Measurements from ENCODE around the gene CACNG1. TPM values are rescaled to one million over a fixed set of nuclear protein-coding genes. Genes with fewer than 3 reads are reported as not detected.
"Not testable (repeated sequence)": the region's sequence is repeated elsewhere in the genome, so short reads cannot be mapped to it uniquely, and the experiment has no call there.

Gene CACNG1
- polyA plus RNA-seq, 3 donors: not detected

GRCh38 chr17:67074781-67075180, 30.4 kb downstream of the CACNG1 start:
- DNase-seq (ENCODE audit: low read depth in 3 of 3, low spot score in 2 of 3): no peak

DNA sequence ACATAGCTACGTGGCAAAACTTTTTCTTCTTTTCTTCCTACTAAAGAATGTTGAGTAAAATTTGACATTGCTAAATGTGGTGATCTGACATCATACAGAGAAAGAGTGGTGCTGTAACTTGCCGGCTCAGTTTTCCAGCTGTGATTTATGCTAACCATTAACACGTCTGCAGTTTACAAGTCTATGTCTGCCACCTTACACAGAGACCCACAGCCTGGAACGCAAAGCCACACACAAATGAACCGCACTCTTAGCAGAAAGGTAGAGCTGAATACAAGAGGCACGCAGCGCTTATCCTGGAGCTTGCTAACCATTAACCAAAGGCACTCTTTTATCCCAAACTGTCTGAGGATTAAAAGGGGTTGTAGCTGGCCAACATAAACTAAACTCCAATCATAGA, 31.9 kb downstream of the CACNG1 start:
- peak in 2 of 3 donors; percentile 41 to 46 for DNase-seq (ENCODE audit: low read depth in 3 of 3, low spot score in 2 of 3)

- DNase-seq (ENCODE audit: low read depth in 3 of 3, low spot score in 2 of 3): no peak
Observed at GRCh38 chr17:67078292-67078691, 33.9 kb downstream of the CACNG1 start.

GRCh38 chr17:67079491-67079890, 35.1 kb downstream of the CACNG1 start:
- no peak for DNase-seq (ENCODE audit: low read depth in 3 of 3, low spot score in 2 of 3)

GRCh38 chr17:67080804-67081203, 36.5 kb downstream of the CACNG1 start:
- no peak for DNase-seq (ENCODE audit: low read depth in 3 of 3, low spot score in 2 of 3)

DNA sequence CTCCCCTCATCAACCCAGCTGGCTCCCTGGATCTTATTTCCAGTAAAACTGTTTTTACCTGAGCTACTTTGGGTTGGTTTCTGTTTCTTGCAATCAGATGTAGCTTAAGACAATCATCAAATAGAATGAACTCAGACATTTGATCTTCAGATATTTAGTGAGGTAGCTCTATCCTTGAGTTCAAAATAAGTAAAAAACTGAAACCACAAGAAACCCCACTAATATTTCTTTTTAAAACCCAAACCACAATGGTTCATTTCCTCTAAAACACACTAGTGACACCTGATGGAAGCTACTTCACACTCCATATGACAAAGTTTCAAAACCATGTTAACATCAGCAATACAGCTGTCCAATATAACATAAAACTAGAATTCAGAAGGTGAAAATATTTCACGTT, 37.8 kb downstream of the CACNG1 start:
- DNase-seq (ENCODE audit: low read depth in 3 of 3, low spot score in 2 of 3): no peak

DNA sequence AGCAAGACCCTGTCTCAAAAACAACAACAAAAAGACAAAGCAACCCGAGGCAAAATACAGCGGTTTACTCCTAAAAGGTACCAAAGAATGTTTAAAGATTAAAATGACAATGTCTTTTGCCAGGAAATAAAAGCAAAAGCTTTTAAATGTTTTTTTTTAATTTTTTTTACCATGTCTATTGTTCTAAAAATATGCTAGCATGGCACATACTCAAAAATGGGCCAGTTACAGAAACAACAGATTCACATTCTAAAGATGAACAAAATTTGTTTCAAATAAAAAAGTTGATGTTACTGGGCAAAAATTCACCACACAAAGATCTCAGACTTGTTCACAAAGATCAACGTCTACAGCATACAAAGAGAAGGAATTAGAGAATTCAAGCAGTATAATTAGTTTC, 41.1 kb downstream of the CACNG1 start:
- no peak for DNase-seq (ENCODE audit: low read depth in 3 of 3, low spot score in 2 of 3)

GRCh38 chr17:67088639-67089038, 44.3 kb downstream of the CACNG1 start:
- no peak for DNase-seq (ENCODE audit: low read depth in 3 of 3, low spot score in 2 of 3)

- DNase-seq (ENCODE audit: low read depth in 3 of 3, low spot score in 2 of 3): no peak
Observed at GRCh38 chr17:67090341-67090740, 46.0 kb downstream of the CACNG1 start.

GRCh38 chr17:67092291-67092690, 47.9 kb downstream of the CACNG1 start:
- no peak for DNase-seq (ENCODE audit: low read depth in 3 of 3, low spot score in 2 of 3)

- DNase-seq (ENCODE audit: low read depth in 3 of 3, low spot score in 2 of 3): not testable (repeated sequence)
Observed at GRCh38 chr17:67092710-67093109, 48.4 kb downstream of the CACNG1 start.

GRCh38 chr17:67093348-67093747, 49.0 kb downstream of the CACNG1 start:
- DNase-seq (ENCODE audit: low read depth in 3 of 3, low spot score in 2 of 3): no peak

DNA sequence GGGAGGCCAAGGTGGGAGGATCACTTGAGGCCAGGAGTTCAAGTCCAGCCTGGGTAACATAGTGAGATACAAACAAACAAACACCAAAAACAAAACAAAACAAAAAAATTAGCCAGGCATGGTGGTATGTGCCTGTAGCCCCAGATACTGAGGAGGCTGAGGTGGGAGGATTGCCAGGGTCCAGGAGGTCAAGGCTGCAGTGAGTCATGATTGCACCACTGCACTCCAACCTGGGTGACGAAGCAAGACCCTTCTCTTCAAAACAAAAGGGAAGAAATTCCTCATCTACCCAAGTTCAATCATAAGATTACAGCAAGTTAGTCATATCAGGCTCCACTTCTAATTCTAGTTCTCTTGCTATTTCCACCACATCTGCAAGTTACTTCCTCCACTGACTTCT, 50.9 kb downstream of the CACNG1 start:
- DNase-seq (ENCODE audit: low read depth in 3 of 3, low spot score in 2 of 3): not testable (repeated sequence)

- DNase-seq (ENCODE audit: low read depth in 3 of 3, low spot score in 2 of 3): no peak
Observed at GRCh38 chr17:67095803-67096202, 51.4 kb downstream of the CACNG1 start.

GRCh38 chr17:67096609-67097008, 52.3 kb downstream of the CACNG1 start:
- DNase-seq (ENCODE audit: low read depth in 3 of 3, low spot score in 2 of 3): no peak

- DNase-seq (ENCODE audit: low read depth in 3 of 3, low spot score in 2 of 3): no peak
Observed at GRCh38 chr17:67098006-67098405, 53.7 kb downstream of the CACNG1 start.

- not testable (repeated sequence) for DNase-seq (ENCODE audit: low read depth in 3 of 3, low spot score in 2 of 3)
Observed at GRCh38 chr17:67104641-67105040, 60.3 kb downstream of the CACNG1 start.

- DNase-seq (ENCODE audit: low read depth in 3 of 3, low spot score in 2 of 3): no peak
Observed at GRCh38 chr17:67105213-67105612, 60.9 kb downstream of the CACNG1 start.

Other genes starting within 250 kb of the CACNG1 start
- gene CACNG5, start 209.4 kb upstream of the CACNG1 start, polyA plus RNA-seq (ENCODE audit: insufficient read length in 3 of 3): 1 to 10 TPM; 2.1 to 3.4 (median 3.1) TPM
- 1 to 10 TPM; 2.9 to 3.8 (median 3.1) TPM for gene CACNG4, start 79.8 kb upstream of the CACNG1 start, polyA plus RNA-seq (ENCODE audit: insufficient read length in 3 of 3)
- gene HELZ, start 200.6 kb downstream of the CACNG1 start, polyA plus RNA-seq (ENCODE audit: insufficient read length in 3 of 3): 10 to 100 TPM; 27.8 to 31.0 (median 28.2) TPM

Data from right renal cortex interstitium (tissue), 3 donors.